Measurements from ENCODE around the gene KCNE2. TPM values are rescaled to one million over a fixed set of nuclear protein-coding genes. Genes with fewer than 3 reads are reported as not detected.

Gene KCNE2
- total RNA-seq, 6 donors from 2014 or later: not detected

- no peaks in the 10 kb centered on the region for H3K27me3 ChIP-seq
- H3K4me3 ChIP-seq: no peak overlapping the region
- 93% methylated on average over 5 to 6 of the region's 6 CpGs for WGBS, 2 donors
- peaks cover 0 to 15% (median 1%) of the 10 kb centered on the region in 4 donors for H3K4me1 ChIP-seq
- DNase-seq (no peak), ATAC-seq (ENCODE audit: low FRiP score in 2 of 2) (no peak)
- TF ChIP-seq CTCF (IDR thresholded peaks at IDR 0.05): no peak
- no peak for TF ChIP-seq POLR2AphosphoS5 (IDR thresholded peaks at IDR 0.05)
- no peak for TF ChIP-seq POLR2A (IDR thresholded peaks at IDR 0.05)
- no peak for TF ChIP-seq EP300 (IDR thresholded peaks at IDR 0.05)
- no peaks in the 10 kb centered on the region for H3K9me3 ChIP-seq
- no peaks in the 10 kb centered on the region for H3K36me3 ChIP-seq
- no peak overlapping the region for H3K27ac ChIP-seq
Measured at GRCh38 chr21:34332347-34332746, 31.5 kb upstream of the KCNE2 start.

- Histone ChIP-seq H3K27ac (no peak overlapping the region), H3K27me3 (no peaks in the 10 kb centered on the region), H3K4me1 (peaks cover 0 to 15% (median 1%) of the 10 kb centered on the region in 4 donors), H3K4me3 (no peak overlapping the region), H3K9me3 (no peaks in the 10 kb centered on the region), H3K36me3 (no peaks in the 10 kb centered on the region)
- WGBS, 2 donors: 76 to 91% methylated on average over 12 to 13 of the region's 13 CpGs
- DNase-seq (no peak), ATAC-seq (ENCODE audit: low FRiP score in 2 of 2) (no peak)
- TF ChIP-seq CTCF (IDR thresholded peaks at IDR 0.05): no peak
- TF ChIP-seq POLR2A (IDR thresholded peaks at IDR 0.05): no peak
- TF ChIP-seq EP300 (IDR thresholded peaks at IDR 0.05): no peak
- no peak for TF ChIP-seq POLR2AphosphoS5 (IDR thresholded peaks at IDR 0.05)
Measured at GRCh38 chr21:34333121-34333739, 30.6 kb upstream of the KCNE2 start.

GRCh38 chr21:34335316-34335715, 28.5 kb upstream of the KCNE2 start:
- no peaks in the 10 kb centered on the region for H3K9me3 ChIP-seq
- 83 to 99% methylated on average over 5 to 6 of the region's 6 CpGs for WGBS, 2 donors
- no peak for DNase-seq

GRCh38 chr21:34336245-34336644, 27.6 kb upstream of the KCNE2 start:
- Histone ChIP-seq H3K4me3 (no peak overlapping the region), H3K4me1 (peaks cover 0 to 15% (median 1%) of the 10 kb centered on the region in 4 donors), H3K9me3 (no peaks in the 10 kb centered on the region), H3K27ac (no peak overlapping the region), H3K36me3 (no peaks in the 10 kb centered on the region), H3K27me3 (no peaks in the 10 kb centered on the region)
- 73 to 74% methylated on average over 5 of the region's 5 CpGs for WGBS, 2 donors
- ATAC-seq (ENCODE audit: low FRiP score in 2 of 2) (no peak), DNase-seq (no peak)
- TF ChIP-seq POLR2AphosphoS5 (IDR thresholded peaks at IDR 0.05): no peak
- no peak for TF ChIP-seq EP300 (IDR thresholded peaks at IDR 0.05)
- TF ChIP-seq POLR2A (IDR thresholded peaks at IDR 0.05): no peak
- no peak for TF ChIP-seq CTCF (IDR thresholded peaks at IDR 0.05)

More at GRCh38 chr21:34335316-34335715, 28.5 kb upstream of the KCNE2 start:
- Histone ChIP-seq H3K27ac (no peak overlapping the region), H3K4me3 (no peak overlapping the region), H3K36me3 (no peaks in the 10 kb centered on the region), H3K27me3 (no peaks in the 10 kb centered on the region), H3K4me1 (peaks cover 0 to 15% (median 1%) of the 10 kb centered on the region in 4 donors)
- ATAC-seq (ENCODE audit: low FRiP score in 2 of 2): no peak
- TF ChIP-seq POLR2A (IDR thresholded peaks at IDR 0.05) (no peak), CTCF (IDR thresholded peaks at IDR 0.05) (no peak), EP300 (IDR thresholded peaks at IDR 0.05) (no peak), POLR2AphosphoS5 (IDR thresholded peaks at IDR 0.05) (no peak)

All from upper lobe of left lung (tissue), 6 donors.